DOHH2 (cell line): Measurements from ENCODE around the gene CFAP52.

Experiments used
- H3F3A ChIP-seq: fragments of 200-600 bp; sonication (generic), shearing (Covaris generic); 2 replicates; pipeline ENCODE4 v1.6.0; 2016; ENCODE audit warnings: antibody characterized with exemption, mild to moderate bottlenecking; ENCODE audit not compliant: control insufficient read depth, insufficient read depth
- H3K27ac ChIP-seq: fragments of 200-600 bp; sonication (generic); 2 replicates; pipeline ENCODE4 v1.5.1; 2014; ENCODE audit warnings: low read depth, mild to moderate bottlenecking, low read length, moderate library complexity
- H3K27me3 ChIP-seq: fragments of 200-600 bp; sonication (generic); 2 replicates; pipeline ENCODE4 v1.6.1; 2014; ENCODE audit warnings: mild to moderate bottlenecking, low read length, mixed read lengths; ENCODE audit not compliant: control insufficient read depth
- H3K36me3 ChIP-seq: fragments of 200-600 bp; sonication (generic); 2 replicates; pipeline ENCODE4 v1.6.1; 2014; ENCODE audit warnings: mild to moderate bottlenecking, low read length, moderate library complexity, mixed read lengths; ENCODE audit not compliant: control insufficient read depth
- H3K4me1 ChIP-seq: fragments of 200-600 bp; sonication (generic); 2 replicates; pipeline ENCODE4 v1.6.1; 2014; ENCODE audit warnings: mild to moderate bottlenecking, low read length, mixed read lengths; ENCODE audit not compliant: control insufficient read depth
- H3K4me2 ChIP-seq: fragments of 200-600 bp; sonication (generic); 2 replicates; pipeline ENCODE4 v1.6.0; 2014; ENCODE audit warnings: mild to moderate bottlenecking, low read length, moderate library complexity
- H3K4me3 ChIP-seq: fragments of 200-600 bp; sonication (generic); 2 replicates; pipeline ENCODE4 v1.5.1; 2014; ENCODE audit warnings: mild to moderate bottlenecking, low read length, mixed read lengths
- H3K79me2 ChIP-seq: fragments of 200-600 bp; sonication (generic); 2 replicates; pipeline ENCODE4 v1.6.1; 2014; ENCODE audit warnings: mild to moderate bottlenecking, low read length, mixed read lengths; ENCODE audit not compliant: control insufficient read depth
- H3K9me2 ChIP-seq: fragments of 200-600 bp; sonication (generic); replicated peaks from 2 replicates; pipeline ENCODE4 v1.6.1; 2014; ENCODE audit warnings: mild to moderate bottlenecking, low read length, mixed read lengths; ENCODE audit not compliant: control insufficient read depth
- H3K9me3 ChIP-seq: fragments of 200-600 bp; sonication (generic); 2 replicates; pipeline ENCODE4 v1.6.1; 2014; ENCODE audit warnings: antibody characterized with exemption, low read length, mixed read lengths; ENCODE audit not compliant: control insufficient read depth, insufficient read depth
- H4K20me1 ChIP-seq: fragments of 200-600 bp; sonication (generic); 2 replicates; pipeline ENCODE4 v1.6.0; 2014; ENCODE audit warnings: low read depth, mild to moderate bottlenecking, antibody characterized with exemption, low read length, moderate library complexity; ENCODE audit not compliant: control insufficient read depth, insufficient read depth
- CTCF ChIP-seq: fragments of 200-600 bp; sonication (generic); IDR thresholded peaks from one replicate; pipeline ENCODE4 v1.5.1; 2014; ENCODE audit warnings: antibody characterized with exemption, mild to moderate bottlenecking, low read depth, low read length; ENCODE audit not compliant: poor library complexity, severe bottlenecking
- EZH2phosphoT487 ChIP-seq: fragments of 200-600 bp; sonication (generic); IDR thresholded peaks from 2 replicates; pipeline ENCODE4 v1.6.1; 2017; ENCODE audit warnings: borderline replicate concordance, mild to moderate bottlenecking, antibody characterized with exemption, low read length, moderate library complexity, mixed read lengths

The CFAP52 gene

GRCh38 chr17:9571201-9571600, 5.2 kb upstream of the CFAP52 start:
- Histone ChIP-seq H3K9me3 (no peaks in the 10 kb centered on the region), H4K20me1 (no peaks in the 10 kb centered on the region), H3K36me3 (peaks cover 7% of the 10 kb centered on the region), H3F3A (0 out of 2 replicates have a peak, but pooled peaks cover 3% of the 10 kb centered on the region), H3K9me2 (no peaks in the 10 kb centered on the region), H3K27me3 (no peaks in the 10 kb centered on the region), H3K4me2 (no peak overlapping the region), H3K4me1 (peaks cover 19% of the 10 kb centered on the region), H3K4me3 (no peak overlapping the region), H3K27ac (no peak overlapping the region), H3K79me2 (peaks cover 20% of the 10 kb centered on the region)
- no peak for TF ChIP-seq EZH2phosphoT487
- no peak for TF ChIP-seq CTCF

GRCh38 chr17:9575381-9576101, 901 bp upstream of the CFAP52 start, which contains the start of gene STX8:
Gene STX8 (minus strand): TSS chr17:9575820. CDS start chr17:9575808, 12 bp downstream.
- no peaks in the 10 kb centered on the region for H3K36me3 ChIP-seq
- no peaks in the 10 kb centered on the region for H3K27me3 ChIP-seq
- H3K27ac ChIP-seq: no peak within 1 kb of the TSS
- no peak for TF ChIP-seq EZH2phosphoT487
- no peak for TF ChIP-seq CTCF
- peak within 1 kb of the TSS; percentile 81 for H3K4me3 ChIP-seq
- H4K20me1 ChIP-seq: no peaks in the 10 kb centered on the region
- no peaks in the 10 kb centered on the region for H3K9me3 ChIP-seq
- H3K9me2 ChIP-seq: no peaks in the 10 kb centered on the region
- no peaks in the 10 kb centered on the region for H3F3A ChIP-seq
- H3K79me2 ChIP-seq: peaks cover 19% of the 10 kb centered on the region
- H3K4me2 ChIP-seq: peak within 1 kb of the TSS; percentile 84
- peaks cover 16% of the 10 kb centered on the region for H3K4me1 ChIP-seq

GRCh38 chr17:9577373-9577709, 899 bp downstream of the CFAP52 start:
- Histone ChIP-seq H3F3A (no peaks in the 10 kb centered on the region), H3K4me1 (peaks cover 16% of the 10 kb centered on the region), H3K9me3 (no peaks in the 10 kb centered on the region), H3K9me2 (no peaks in the 10 kb centered on the region), H3K36me3 (no peaks in the 10 kb centered on the region), H3K27ac (no peak overlapping the region), H3K27me3 (no peaks in the 10 kb centered on the region), H3K4me3 (no peak overlapping the region), H4K20me1 (no peaks in the 10 kb centered on the region), H3K4me2 (no peak overlapping the region), H3K79me2 (peaks cover 14% of the 10 kb centered on the region)
- TF ChIP-seq EZH2phosphoT487: no peak
- no peak for TF ChIP-seq CTCF
